SK-N-MC (cell line): Measurements from ENCODE around the gene PGLYRP4.

Experiments
- EZH2 ChIP-seq: fragments of 200-600 bp; sonication (generic); IDR thresholded peaks from one replicate; pipeline ENCODE4 v1.6.1; 2017; ENCODE audit warnings: antibody characterized with exemption
- FOXP2 ChIP-seq: optimal IDR thresholded peaks from 2 replicates; pipeline ENCODE3; 2011; ENCODE audit warnings: mild to moderate bottlenecking, moderate library complexity; ENCODE audit not compliant: insufficient read depth; ENCODE audit errors: extremely low read length, control extremely low read depth
- POLR2AphosphoS5 ChIP-seq: IDR thresholded peaks from 2 replicates; pipeline ENCODE4 v1.6.1; 2012; ENCODE audit warnings: mild to moderate bottlenecking, low read depth, low read length, borderline replicate concordance

DNA sequence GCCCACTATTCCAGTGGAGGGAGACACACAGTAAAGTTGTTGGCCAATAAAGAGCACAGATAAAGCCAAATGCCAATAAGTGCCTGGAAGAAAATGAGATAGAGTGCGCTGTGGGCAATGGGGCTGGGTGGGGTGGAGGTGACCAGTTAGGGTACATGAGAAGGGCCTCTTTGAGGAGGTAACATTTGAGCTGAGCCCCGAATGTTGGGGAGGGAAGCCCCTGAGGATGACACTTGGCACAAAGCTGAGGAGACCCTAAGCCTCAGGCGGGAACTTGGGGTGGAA, 10.0 kb upstream of the PGLYRP4 start:
- TF ChIP-seq POLR2AphosphoS5 (no peak), EZH2 (no peak), FOXP2 (no peak)
